Gastroesophageal sphincter (tissue), 3 donors: ENCODE measurements around the gene OR2AE1.

Source experiments
- EP300 ChIP-seq: sonication (generic); formaldehyde crosslinking; IDR thresholded peaks from one replicate; pipeline ENCODE4 v1.6.1; 2017; ENCODE audit warnings: antibody characterized with exemption, mild to moderate bottlenecking
- POLR2A ChIP-seq, 2 donors: fragments of 450-650 bp; IDR thresholded peaks; one replicate each; pipeline ENCODE4 v1.6.1; 2017; ENCODE audit warnings: antibody characterized with exemption in 2 of 2, mild to moderate bottlenecking in 2 of 2, moderate library complexity in 1 of 2
- TF ChIP-seq, protein P1 (sequence below), 4 experiments: fragments of 200-600 bp in 2 of 4; fragments of 450-650 bp in 2 of 4; sonication (generic) in 1 of 4; IDR thresholded peaks; one replicate each; pipeline ENCODE4 v1.5.1; 2017 to 2019; ENCODE audit warnings: antibody characterized with exemption in 4 of 4, mild to moderate bottlenecking in 2 of 4, moderate library complexity in 2 of 4

DNA sequence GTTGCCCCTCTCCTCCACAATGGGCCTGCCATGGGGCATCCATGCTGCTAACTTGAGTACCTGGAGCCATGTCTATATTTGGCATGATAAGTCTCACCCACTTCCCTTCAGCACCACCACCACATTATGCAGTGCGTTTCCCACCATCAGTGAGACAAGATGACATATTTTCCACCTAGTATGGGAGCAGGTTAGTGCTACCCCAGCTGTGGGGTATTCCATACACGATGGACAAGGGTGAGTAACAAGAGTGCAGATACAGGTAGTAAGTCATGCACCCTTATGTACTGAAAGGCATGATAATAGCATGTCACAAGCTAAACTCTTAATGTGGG lies 21.2 kb upstream of the OR2AE1 start:
- TF ChIP-seq, protein P1, sequence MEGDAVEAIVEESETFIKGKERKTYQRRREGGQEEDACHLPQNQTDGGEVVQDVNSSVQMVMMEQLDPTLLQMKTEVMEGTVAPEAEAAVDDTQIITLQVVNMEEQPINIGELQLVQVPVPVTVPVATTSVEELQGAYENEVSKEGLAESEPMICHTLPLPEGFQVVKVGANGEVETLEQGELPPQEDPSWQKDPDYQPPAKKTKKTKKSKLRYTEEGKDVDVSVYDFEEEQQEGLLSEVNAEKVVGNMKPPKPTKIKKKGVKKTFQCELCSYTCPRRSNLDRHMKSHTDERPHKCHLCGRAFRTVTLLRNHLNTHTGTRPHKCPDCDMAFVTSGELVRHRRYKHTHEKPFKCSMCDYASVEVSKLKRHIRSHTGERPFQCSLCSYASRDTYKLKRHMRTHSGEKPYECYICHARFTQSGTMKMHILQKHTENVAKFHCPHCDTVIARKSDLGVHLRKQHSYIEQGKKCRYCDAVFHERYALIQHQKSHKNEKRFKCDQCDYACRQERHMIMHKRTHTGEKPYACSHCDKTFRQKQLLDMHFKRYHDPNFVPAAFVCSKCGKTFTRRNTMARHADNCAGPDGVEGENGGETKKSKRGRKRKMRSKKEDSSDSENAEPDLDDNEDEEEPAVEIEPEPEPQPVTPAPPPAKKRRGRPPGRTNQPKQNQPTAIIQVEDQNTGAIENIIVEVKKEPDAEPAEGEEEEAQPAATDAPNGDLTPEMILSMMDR (IDR thresholded peaks at IDR 0.05) = no peak
- TF ChIP-seq EP300 = no peak
- TF ChIP-seq POLR2A (IDR thresholded peaks at IDR 0.05) = no peak
